KMS-11 (cell line): ENCODE measurements around the gene DUOXA1.

Experiments used
- H2AFZ ChIP-seq: fragments of 200-600 bp; sonication (generic); 2 replicates; pipeline ENCODE4 v1.6.1; 2016; ENCODE audit warnings: antibody characterized with exemption, mixed run types, low read depth
- H3K27ac ChIP-seq: fragments of 200-600 bp; sonication (generic); 2 replicates; pipeline ENCODE4 v1.6.1; 2016; ENCODE audit warnings: mild to moderate bottlenecking, mixed run types
- H3K27me3 ChIP-seq: fragments of 200-600 bp; sonication (generic); 2 replicates; pipeline ENCODE4 v1.6.1; 2017; ENCODE audit warnings: mild to moderate bottlenecking, low read depth, mixed run types, moderate library complexity; ENCODE audit not compliant: insufficient read depth
- H3K36me3 ChIP-seq: fragments of 200-600 bp; sonication (generic); 2 replicates; pipeline ENCODE4 v1.6.1; 2017; ENCODE audit warnings: mild to moderate bottlenecking, mixed run types; ENCODE audit not compliant: insufficient read depth
- H3K4me1 ChIP-seq: fragments of 200-600 bp; sonication (generic); 2 replicates; pipeline ENCODE4 v1.6.1; 2016; ENCODE audit warnings: mild to moderate bottlenecking, low read depth, mixed run types; ENCODE audit not compliant: poor library complexity, severe bottlenecking
- H3K4me2 ChIP-seq: fragments of 200-600 bp; sonication (generic); 2 replicates; pipeline ENCODE4 v1.7.0; 2016; ENCODE audit warnings: mild to moderate bottlenecking, mixed run types
- H3K4me3 ChIP-seq: fragments of 200-600 bp; sonication (generic); IDR thresholded peaks from 2 replicates; pipeline ENCODE4 v1.6.1; 2017; ENCODE audit warnings: low read depth, low read length, mixed read lengths; ENCODE audit not compliant: insufficient read depth
- H3K79me2 ChIP-seq: fragments of 200-600 bp; sonication (generic); 2 replicates; pipeline ENCODE4 v1.6.1; 2016; ENCODE audit warnings: low read depth, mixed run types; ENCODE audit not compliant: insufficient read depth
- H3K9ac ChIP-seq: fragments of 200-600 bp; sonication (generic); 2 replicates; pipeline ENCODE4 v1.6.1; 2016; ENCODE audit warnings: mild to moderate bottlenecking, mixed run types
- H4K20me1 ChIP-seq: fragments of 200-600 bp; sonication (generic); 2 replicates; pipeline ENCODE4 v1.6.1; 2016; ENCODE audit warnings: mild to moderate bottlenecking, mixed run types; ENCODE audit not compliant: insufficient read depth
- CTCF ChIP-seq: fragments of 200-600 bp; sonication (generic); conservative IDR thresholded peaks from 2 replicates; pipeline ENCODE4 v1.6.1; 2017; ENCODE audit warnings: low read depth, mild to moderate bottlenecking, antibody characterized with exemption, low read length, moderate library complexity, mixed read lengths

Gene DUOXA1

GRCh38 chr15:45132844-45133560 is 3.3 kb upstream of the DUOXA1 start:
- no peak overlapping the region for H3K9ac ChIP-seq
- no peak overlapping the region for H2AFZ ChIP-seq
- no peaks in the 10 kb centered on the region for H4K20me1 ChIP-seq
- H3K36me3 ChIP-seq = no peaks in the 10 kb centered on the region
- no peak for TF ChIP-seq CTCF
- no peaks in the 10 kb centered on the region for H3K27me3 ChIP-seq
- no peak overlapping the region for H3K4me3 ChIP-seq
- no peaks in the 10 kb centered on the region for H3K79me2 ChIP-seq
- no peak overlapping the region for H3K27ac ChIP-seq
- no peaks in the 10 kb centered on the region for H3K4me1 ChIP-seq
- no peak overlapping the region for H3K4me2 ChIP-seq

GRCh38 chr15:45131510-45131909 is 1.8 kb upstream of the DUOXA1 start:
- H3K27me3 ChIP-seq = no peaks in the 10 kb centered on the region
- no peak overlapping the region for H2AFZ ChIP-seq

GRCh38 chr15:45130291-45131000 is 767 bp upstream of the DUOXA1 start:
- no peak overlapping the region for H2AFZ ChIP-seq
- no peaks in the 10 kb centered on the region for H4K20me1 ChIP-seq
- no peaks in the 10 kb centered on the region for H3K27me3 ChIP-seq
- H3K4me1 ChIP-seq = no peaks in the 10 kb centered on the region
- no peak overlapping the region for H3K9ac ChIP-seq
- H3K79me2 ChIP-seq = no peaks in the 10 kb centered on the region
- no peak for TF ChIP-seq CTCF
- H3K4me3 ChIP-seq = no peak overlapping the region
- no peak overlapping the region for H3K27ac ChIP-seq
- no peaks in the 10 kb centered on the region for H3K36me3 ChIP-seq
- no peak overlapping the region for H3K4me2 ChIP-seq

More at GRCh38 chr15:45131510-45131909, 1.8 kb upstream of the DUOXA1 start:
- no peaks in the 10 kb centered on the region for H3K36me3 ChIP-seq
- H3K27ac ChIP-seq = no peak overlapping the region
- H3K4me1 ChIP-seq = no peaks in the 10 kb centered on the region
- no peak for TF ChIP-seq CTCF
- H3K79me2 ChIP-seq = no peaks in the 10 kb centered on the region
- H3K4me2 ChIP-seq = no peak overlapping the region
- no peaks in the 10 kb centered on the region for H4K20me1 ChIP-seq
- H3K9ac ChIP-seq = no peak overlapping the region
- no peak overlapping the region for H3K4me3 ChIP-seq

GRCh38 chr15:45128971-45129639 is 574 bp downstream of the DUOXA1 start:
- no peak overlapping the region for H3K4me3 ChIP-seq
- no peak overlapping the region for H2AFZ ChIP-seq
- no peaks in the 10 kb centered on the region for H4K20me1 ChIP-seq
- H3K4me1 ChIP-seq = no peaks in the 10 kb centered on the region
- no peaks in the 10 kb centered on the region for H3K79me2 ChIP-seq
- no peaks in the 10 kb centered on the region for H3K36me3 ChIP-seq
- H3K27ac ChIP-seq = no peak overlapping the region
- no peak for TF ChIP-seq CTCF
- H3K9ac ChIP-seq = no peak overlapping the region
- no peaks in the 10 kb centered on the region for H3K27me3 ChIP-seq
- H3K4me2 ChIP-seq = no peak overlapping the region
